Endothelial cell of umbilical vein (primary cell): ENCODE data around the gene HTT.

Experiments
- EZH2 ChIP-seq: IDR thresholded peaks from 2 replicates; pipeline ENCODE4 v1.6.1; 2012; ENCODE audit warnings: borderline replicate concordance, low read depth, mild to moderate bottlenecking, moderate library complexity, low read length, inconsistent platforms; ENCODE audit not compliant: severe bottlenecking
- GATA2 ChIP-seq: IDR thresholded peaks from 2 replicates; pipeline ENCODE4 v1.7.0; 2011; ENCODE audit warnings: low read depth, mild to moderate bottlenecking, moderate library complexity, mixed read lengths, low read length; ENCODE audit not compliant: insufficient read length, insufficient read depth
- JUN ChIP-seq: IDR thresholded peaks from 2 replicates; pipeline ENCODE4 v1.6.1; 2011; ENCODE audit warnings: borderline replicate concordance, low read depth; ENCODE audit not compliant: insufficient read length, insufficient read depth
- POLR2A ChIP-seq: IDR thresholded peaks from 2 replicates; pipeline ENCODE4 v1.6.1; 2012; ENCODE audit warnings: low read depth, mild to moderate bottlenecking, control low read depth, low read length
- POLR2AphosphoS5 ChIP-seq: IDR thresholded peaks from 2 replicates; pipeline ENCODE4 v1.6.1; 2012; ENCODE audit warnings: low read depth, mild to moderate bottlenecking, control low read depth, low read length, moderate library complexity; ENCODE audit not compliant: insufficient read depth
- TF ChIP-seq, protein P1 (sequence below), 2 donors: IDR thresholded peaks; 1 replicate in 1 of 2; 2 replicates in 1 of 2; pipeline ENCODE4 v1.5.1; 2011; ENCODE audit warnings: low read length in 2 of 2, mild to moderate bottlenecking in 2 of 2, moderate library complexity in 2 of 2, control low read depth in 1 of 2, inconsistent platforms in 1 of 2, low read depth in 1 of 2; ENCODE audit not compliant: insufficient read depth in 1 of 2; ENCODE audit errors: extremely low read depth in 1 of 2
- TF ChIP-seq, protein P2 (sequence below): IDR thresholded peaks from 2 replicates; pipeline ENCODE4 v1.6.1; 2011; ENCODE audit not compliant: insufficient read depth, insufficient read length

DNA sequence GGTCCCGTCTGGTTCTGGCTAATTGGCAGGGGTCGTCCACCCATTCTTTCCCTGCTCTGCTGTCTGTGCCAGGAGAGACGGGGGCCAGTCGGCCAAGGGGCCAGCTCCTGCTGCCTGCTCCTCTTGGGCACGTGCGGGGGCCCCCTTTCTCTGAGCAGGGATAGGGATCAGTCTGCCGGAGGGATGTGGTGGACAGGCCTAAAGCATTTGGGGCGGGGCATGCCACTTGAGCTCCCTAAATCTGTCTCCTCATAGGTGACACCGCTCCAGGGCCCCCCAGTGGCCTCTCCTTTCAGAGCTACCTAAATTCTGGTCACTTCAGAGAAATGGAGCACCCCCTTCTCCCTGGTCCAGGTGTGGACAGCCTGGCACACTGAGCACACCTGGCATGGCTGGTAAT, 170.3 kb downstream of the HTT start:
- TF ChIP-seq, protein P1, sequence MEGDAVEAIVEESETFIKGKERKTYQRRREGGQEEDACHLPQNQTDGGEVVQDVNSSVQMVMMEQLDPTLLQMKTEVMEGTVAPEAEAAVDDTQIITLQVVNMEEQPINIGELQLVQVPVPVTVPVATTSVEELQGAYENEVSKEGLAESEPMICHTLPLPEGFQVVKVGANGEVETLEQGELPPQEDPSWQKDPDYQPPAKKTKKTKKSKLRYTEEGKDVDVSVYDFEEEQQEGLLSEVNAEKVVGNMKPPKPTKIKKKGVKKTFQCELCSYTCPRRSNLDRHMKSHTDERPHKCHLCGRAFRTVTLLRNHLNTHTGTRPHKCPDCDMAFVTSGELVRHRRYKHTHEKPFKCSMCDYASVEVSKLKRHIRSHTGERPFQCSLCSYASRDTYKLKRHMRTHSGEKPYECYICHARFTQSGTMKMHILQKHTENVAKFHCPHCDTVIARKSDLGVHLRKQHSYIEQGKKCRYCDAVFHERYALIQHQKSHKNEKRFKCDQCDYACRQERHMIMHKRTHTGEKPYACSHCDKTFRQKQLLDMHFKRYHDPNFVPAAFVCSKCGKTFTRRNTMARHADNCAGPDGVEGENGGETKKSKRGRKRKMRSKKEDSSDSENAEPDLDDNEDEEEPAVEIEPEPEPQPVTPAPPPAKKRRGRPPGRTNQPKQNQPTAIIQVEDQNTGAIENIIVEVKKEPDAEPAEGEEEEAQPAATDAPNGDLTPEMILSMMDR (IDR thresholded peaks at IDR 0.05; ENCODE audit: extremely low read depth in 1 of 2, insufficient read depth in 1 of 2, low read depth in 1 of 2, low read length in 2 of 2): no peak
- TF ChIP-seq POLR2AphosphoS5 (no peak), GATA2 (no peak), EZH2 (no peak), POLR2A (no peak), JUN (no peak)
- TF ChIP-seq, protein P2, sequence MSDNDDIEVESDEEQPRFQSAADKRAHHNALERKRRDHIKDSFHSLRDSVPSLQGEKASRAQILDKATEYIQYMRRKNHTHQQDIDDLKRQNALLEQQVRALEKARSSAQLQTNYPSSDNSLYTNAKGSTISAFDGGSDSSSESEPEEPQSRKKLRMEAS: no peak
